Astrocyte of the spinal cord (primary cell): ENCODE data around the gene FBN3.

ENCODE experiments used
- DNase-seq: peaks from one replicate; pipeline ENCODE4 v3.0.0; 2011; ENCODE audit warnings: low read depth, low spot score
- H3K4me3 ChIP-seq: 2 replicates; pipeline ENCODE4 v1.5.1; 2011; ENCODE audit warnings: low read depth, mild to moderate bottlenecking, low read length, moderate library complexity
- CTCF ChIP-seq: IDR thresholded peaks from 2 replicates; pipeline ENCODE4 v1.5.1; 2012; ENCODE audit warnings: low read depth, mild to moderate bottlenecking, low read length, inconsistent platforms
- in situ Hi-C: cut with HindIII; loops from 2 replicates; pipeline ENCODE4 v1.10.0; 2017; ENCODE audit warnings: low sequenced_read_pairs

The FBN3 gene

GRCh38 chr19:8131517-8131916, 17.9 kb downstream of the FBN3 start:
- H3K4me3 ChIP-seq: no peak overlapping the region
- in situ Hi-C loops: no loop called here
- TF ChIP-seq CTCF: no peak
- DNase-seq: no peak

- no peak for TF ChIP-seq CTCF
- no peak for DNase-seq
- no peak overlapping the region for H3K4me3 ChIP-seq
- in situ Hi-C loops: no loop called here
These were observed 20.3 kb downstream of the FBN3 start for GRCh38 chr19:8129061-8129618.

- no peak for TF ChIP-seq CTCF
- in situ Hi-C loops: no loop called here
These were observed 20.8 kb downstream of the FBN3 start for GRCh38 chr19:8128551-8128950.

GRCh38 chr19:8127311-8127710, 22.1 kb downstream of the FBN3 start:
- no peak for TF ChIP-seq CTCF
- H3K4me3 ChIP-seq: no peak overlapping the region
- DNase-seq: no peak
- in situ Hi-C loops: no loop called here

More at GRCh38 chr19:8128551-8128950, 20.8 kb downstream of the FBN3 start:
- no peak overlapping the region for H3K4me3 ChIP-seq
- DNase-seq: no peak

- no peak for DNase-seq
- no peak overlapping the region for H3K4me3 ChIP-seq
- no peak for TF ChIP-seq CTCF
- in situ Hi-C loops: no loop called here
These were observed 22.9 kb downstream of the FBN3 start for GRCh38 chr19:8126511-8126910.

GRCh38 chr19:8126008-8126407, 23.4 kb downstream of the FBN3 start:
- DNase-seq: no peak
- H3K4me3 ChIP-seq: no peak overlapping the region
- in situ Hi-C loops: no loop called here
- TF ChIP-seq CTCF: no peak

GRCh38 chr19:8123683-8124082, 25.7 kb downstream of the FBN3 start:
- TF ChIP-seq CTCF: no peak
- in situ Hi-C loops: no loop called here
- DNase-seq: no peak
- H3K4me3 ChIP-seq: no peak overlapping the region
